Muscle of back (tissue), 11 donors: ENCODE results near the gene ECM2. TPM values are rescaled to one million over a fixed set of nuclear protein-coding genes. Genes with fewer than 3 reads are reported as not detected.
A peak's percentile ranks its signal among the peaks of the same experiment; 100 is the strongest.

Experiments used
- DNase-seq, 3 donors: peaks; one replicate each; pipeline versions ENCODE4 v3.0.0 to v3.0.0-alpha.2; 2013
- polyA plus RNA-seq, 10 donors: library from polyadenylated mRNA; unstranded; fragments of 120-200 nt; gene quantifications; one replicate each; pipeline ENCODE4 v1.2.1, GENCODE V29; 2013; ENCODE audit not compliant: insufficient read length in 10 of 10

The ECM2 gene
- polyA plus RNA-seq, 10 donors = 17.4 to 46.9 (median 22.7) TPM

- no peak for DNase-seq
These were observed 67.6 kb downstream of the ECM2 start for GRCh38 chr9:92468206-92468605.

- DNase-seq = no peak
These were observed 68.3 kb downstream of the ECM2 start for GRCh38 chr9:92467511-92467910.

GRCh38 chr9:92467041-92467440 lies 68.7 kb downstream of the ECM2 start:
- DNase-seq = no peak

DNA sequence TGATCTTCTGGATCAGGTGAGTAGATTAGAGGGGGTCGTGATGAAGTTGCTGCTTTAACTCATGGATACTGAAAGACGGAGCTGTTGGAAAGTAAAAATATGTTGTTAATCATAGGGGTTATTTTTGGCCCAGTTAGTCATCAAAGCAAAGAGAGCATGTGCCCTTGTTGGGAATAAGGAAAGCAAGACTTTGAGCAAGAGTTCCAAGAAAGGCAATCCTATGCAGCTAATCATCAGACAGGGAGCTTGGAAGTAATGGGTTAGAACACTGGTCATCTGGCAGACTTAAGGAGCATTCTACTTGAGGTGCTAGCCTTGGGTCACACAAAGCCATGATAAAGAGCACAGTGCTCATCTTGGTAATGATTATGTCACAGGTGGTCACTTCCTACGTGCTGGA lies 71.8 kb downstream of the ECM2 start:
- peak in 1 of 3 donors; percentile 79 for DNase-seq

DNA sequence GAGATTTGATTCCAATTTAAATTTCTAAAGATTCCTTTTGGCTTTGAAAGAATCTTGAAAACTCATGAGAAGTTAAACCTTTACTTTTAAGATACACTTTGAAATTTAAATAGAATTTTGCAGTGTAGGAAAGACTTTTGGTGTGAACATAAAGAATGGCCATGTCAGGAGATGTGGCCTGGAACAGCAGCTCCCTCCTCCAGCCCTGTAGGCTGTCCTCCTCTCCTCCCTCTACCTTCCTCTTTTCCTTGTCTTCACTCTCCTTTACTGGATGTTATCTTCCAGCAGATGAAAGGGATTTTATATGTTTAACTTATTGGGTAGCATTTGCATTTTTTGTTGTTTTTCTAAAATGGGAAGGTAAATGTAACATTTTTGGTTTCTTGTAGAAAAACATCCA lies 72.4 kb downstream of the ECM2 start:
- DNase-seq = no peak

DNA sequence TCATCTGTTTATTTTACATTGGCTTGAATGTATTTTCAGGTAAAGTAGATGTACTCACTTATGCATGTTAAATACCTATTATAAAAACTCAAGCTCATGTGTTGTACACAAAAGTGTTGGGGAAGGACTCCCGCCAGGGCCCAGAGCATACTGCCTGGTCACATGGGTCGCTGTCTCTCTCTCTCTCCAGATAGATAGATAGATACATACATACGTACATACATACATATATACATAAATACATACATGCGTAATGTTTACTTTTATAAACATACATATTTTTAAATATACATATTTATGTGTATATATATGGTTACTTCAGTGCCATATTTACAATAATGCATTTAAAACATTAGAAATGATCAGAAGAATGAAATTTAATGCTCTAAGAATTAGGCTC lies 78.2 kb downstream of the ECM2 start:
- no peak for DNase-seq

DNA sequence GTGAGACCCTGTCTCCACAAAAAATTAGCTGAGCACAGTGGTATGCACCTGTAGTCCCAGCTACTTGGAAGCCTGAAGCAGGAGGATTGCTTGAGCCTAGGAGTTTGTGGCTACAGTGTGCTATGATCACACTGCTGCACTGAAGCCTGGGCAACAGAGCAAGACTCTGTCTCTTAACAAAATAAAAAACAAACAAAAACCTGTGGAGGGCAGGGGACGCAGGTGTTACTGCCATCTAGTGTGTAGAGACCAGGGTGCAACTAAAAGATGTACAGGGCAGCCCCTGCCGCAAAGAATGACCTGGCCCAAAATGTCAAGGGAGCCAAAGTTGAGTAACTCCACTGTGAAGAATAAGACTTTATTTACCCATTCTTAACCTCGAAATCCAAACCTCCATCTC lies 80.6 kb downstream of the ECM2 start:
- no peak for DNase-seq

DNA sequence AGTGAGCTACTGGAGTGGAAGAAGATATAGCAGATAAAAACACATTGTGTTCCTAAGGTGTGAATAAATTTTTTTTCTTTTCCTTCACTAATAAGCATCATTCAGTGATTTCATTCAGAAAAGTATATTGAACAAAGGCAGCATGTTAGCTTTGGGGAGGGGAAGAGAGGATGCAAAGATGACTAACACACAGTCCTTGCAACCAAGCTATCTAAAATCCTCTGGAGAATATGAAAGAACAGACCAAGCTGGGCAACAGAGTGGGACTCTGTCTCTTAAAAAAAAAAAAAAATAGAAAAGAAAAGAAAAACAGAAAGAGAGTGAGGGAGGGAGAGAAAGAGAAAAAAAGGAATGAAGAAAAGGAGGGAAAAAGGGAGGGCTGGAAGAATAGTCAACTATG lies 89.3 kb downstream of the ECM2 start:
- no peak for DNase-seq

Other genes starting within 250 kb of the ECM2 start
- gene IARS1, start 242.3 kb downstream of the ECM2 start, polyA plus RNA-seq = 10 to 100 TPM; 54.6 to 80.5 (median 69.3) TPM
- gene NOL8, start 210.6 kb downstream of the ECM2 start, polyA plus RNA-seq = 10 to 100 TPM; 21.0 to 37.4 (median 25.5) TPM
- gene CENPP, start 210.0 kb downstream of the ECM2 start, polyA plus RNA-seq = 1 to 10 TPM; 4.3 to 7.8 (median 5.0) TPM
- gene OGN, start 131.4 kb downstream of the ECM2 start, polyA plus RNA-seq = 100 to 1,000 TPM; 426 to 764 (median 618) TPM
- 1 to 10 TPM; 4.5 to 7.7 (median 5.0) TPM for gene OMD, start 111.5 kb downstream of the ECM2 start, polyA plus RNA-seq
- gene ASPN, start 53.5 kb downstream of the ECM2 start, polyA plus RNA-seq = 100 to 1,000 TPM; 233 to 523 (median 412) TPM
- 1 to 10 TPM; 6.2 to 9.9 (median 7.8) TPM for gene IPPK, start 134.1 kb upstream of the ECM2 start, polyA plus RNA-seq
- gene BICD2, start 228.8 kb upstream of the ECM2 start, polyA plus RNA-seq = 10 to 100 TPM; 25.8 to 34.2 (median 28.5) TPM